DND-41 (cell line): ENCODE data around the gene SLC52A1.
"Not testable (repeated sequence)": the region's sequence is repeated elsewhere in the genome, so short reads cannot be mapped to it uniquely, and the experiment has no call there.

Source experiments
- ATAC-seq: fragments of 200-7000 bp; cut with Tn5 transposase; 3 replicates; pipeline ENCODE4 v1.9.1; 2021; ENCODE audit warnings: low read depth; ENCODE audit not compliant: insufficient read depth
- DNase-seq: peaks from one replicate; pipeline ENCODE4 v3.0.0-alpha.2; 2020
- H2AFZ ChIP-seq: 2 replicates; pipeline ENCODE4 v1.6.0; 2012; ENCODE audit warnings: low read depth, low read length
- H3K27ac ChIP-seq: 2 replicates; pipeline ENCODE4 v1.5.1; 2012; ENCODE audit warnings: low read length, inconsistent platforms
- H3K27me3 ChIP-seq: fragments of 200-600 bp; sonication (generic); 2 replicates; pipeline ENCODE4 v1.6.0; 2012; ENCODE audit warnings: low read length, mild to moderate bottlenecking, inconsistent platforms; ENCODE audit not compliant: insufficient read depth, poor library complexity
- H3K36me3 ChIP-seq: 2 replicates; pipeline ENCODE4 v1.5.1; 2012; ENCODE audit warnings: low read length, inconsistent platforms; ENCODE audit not compliant: insufficient read depth
- H3K4me1 ChIP-seq: 2 replicates; pipeline ENCODE4 v1.5.1; 2012; ENCODE audit warnings: mild to moderate bottlenecking, low read length; ENCODE audit not compliant: insufficient read depth
- H3K4me2 ChIP-seq: 2 replicates; pipeline ENCODE4 v1.6.0; 2012; ENCODE audit warnings: mild to moderate bottlenecking, moderate library complexity, low read length, inconsistent platforms; ENCODE audit not compliant: insufficient read depth
- H3K4me3 ChIP-seq, 2 experiments: fragments of 200-600 bp in 1 of 2; shearing (Covaris generic) in 1 of 2; 2 replicates each; pipeline ENCODE4 v1.5.1; 2012 to 2016; ENCODE audit warnings: inconsistent platforms in 2 of 2, low read length in 2 of 2, mild to moderate bottlenecking in 2 of 2, low read depth in 1 of 2, moderate library complexity in 1 of 2
- H3K79me2 ChIP-seq: 2 replicates; pipeline ENCODE4 v1.6.0; 2012; ENCODE audit warnings: low read length, inconsistent platforms; ENCODE audit not compliant: insufficient read depth
- H3K9ac ChIP-seq: 2 replicates; pipeline ENCODE4 v1.6.0; 2012; ENCODE audit warnings: low read depth, mild to moderate bottlenecking, inconsistent platforms, low read length, moderate library complexity
- H3K9me3 ChIP-seq: 2 replicates; pipeline ENCODE4 v1.5.1; 2012; ENCODE audit warnings: low read length, moderate library complexity, mild to moderate bottlenecking, inconsistent platforms; ENCODE audit not compliant: insufficient read depth, severe bottlenecking
- H4K20me1 ChIP-seq: 2 replicates; pipeline ENCODE4 v1.6.0; 2012; ENCODE audit warnings: low read length; ENCODE audit not compliant: insufficient read depth
- CTCF ChIP-seq: IDR thresholded peaks from 2 replicates; pipeline ENCODE4 v1.5.1; 2012; ENCODE audit warnings: borderline replicate concordance, low read length, moderate library complexity, mild to moderate bottlenecking; ENCODE audit not compliant: poor library complexity, severe bottlenecking; ENCODE audit errors: extremely low read depth
- EZH2 ChIP-seq: IDR thresholded peaks from 3 replicates; pipeline ENCODE4 v1.6.1; 2012; ENCODE audit warnings: borderline replicate concordance, low read depth, mild to moderate bottlenecking, moderate library complexity, low read length, inconsistent platforms; ENCODE audit not compliant: severe bottlenecking

The SLC52A1 gene

DNA sequence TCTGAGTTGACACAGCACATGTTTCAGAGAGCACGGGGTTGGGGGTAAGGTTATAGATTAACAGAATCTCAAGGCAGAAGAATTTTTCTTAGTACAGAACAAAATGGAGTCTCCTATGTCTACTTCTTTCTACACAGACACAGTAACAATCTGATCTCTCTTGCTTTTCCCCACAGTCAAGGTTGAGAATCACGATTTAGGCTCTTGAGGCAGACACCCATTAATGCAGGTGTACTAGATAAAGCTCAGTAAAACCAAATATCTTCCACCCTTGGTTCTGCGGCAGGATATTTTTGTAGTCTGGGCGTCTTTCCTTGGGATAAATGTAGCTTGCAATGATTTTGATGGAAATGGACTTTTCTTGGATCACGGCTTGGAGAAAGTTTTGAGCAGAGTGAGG is 40.2 kb upstream of the SLC52A1 start:
- not testable (repeated sequence) for H3K27ac ChIP-seq, DNase-seq, H3K9me3 ChIP-seq, H3K4me2 ChIP-seq, H3K36me3 ChIP-seq, H3K4me1 ChIP-seq, H2AFZ ChIP-seq, H3K9ac ChIP-seq, H3K27me3 ChIP-seq, H4K20me1 ChIP-seq, ATAC-seq, H3K79me2 ChIP-seq, H3K4me3 ChIP-seq

GRCh38 chr17:5069724-5070123 is 34.5 kb upstream of the SLC52A1 start:
- Histone ChIP-seq H3K27me3 (no peaks in the 10 kb centered on the region), H3K36me3 (no peaks in the 10 kb centered on the region), H3K4me3 (no peak overlapping the region), H2AFZ (no peak overlapping the region), H3K4me1 (no peaks in the 10 kb centered on the region), H3K9ac (no peak overlapping the region), H4K20me1 (no peaks in the 10 kb centered on the region), H3K27ac (no peak overlapping the region), H3K4me2 (no peak overlapping the region), H3K9me3 (no peaks in the 10 kb centered on the region), H3K79me2 (no peaks in the 10 kb centered on the region)
- no peak for TF ChIP-seq CTCF
- no peak for TF ChIP-seq EZH2
- no peak for ATAC-seq
- DNase-seq = no peak

- no peaks in the 10 kb centered on the region for H3K36me3 ChIP-seq
- H3K9ac ChIP-seq = no peak overlapping the region
- H3K4me3 ChIP-seq = no peak overlapping the region
- no peaks in the 10 kb centered on the region for H3K79me2 ChIP-seq
- no peaks in the 10 kb centered on the region for H3K27me3 ChIP-seq
- ATAC-seq (no peak), DNase-seq (no peak)
- H2AFZ ChIP-seq = no peak overlapping the region
- no peak overlapping the region for H3K4me2 ChIP-seq
- no peaks in the 10 kb centered on the region for H3K9me3 ChIP-seq
- H3K27ac ChIP-seq = no peak overlapping the region
- no peaks in the 10 kb centered on the region for H3K4me1 ChIP-seq
- H4K20me1 ChIP-seq = no peaks in the 10 kb centered on the region
- TF ChIP-seq CTCF = no peak
- TF ChIP-seq EZH2 = no peak
Measured at GRCh38 chr17:5068236-5068635, 33.0 kb upstream of the SLC52A1 start.

DNA sequence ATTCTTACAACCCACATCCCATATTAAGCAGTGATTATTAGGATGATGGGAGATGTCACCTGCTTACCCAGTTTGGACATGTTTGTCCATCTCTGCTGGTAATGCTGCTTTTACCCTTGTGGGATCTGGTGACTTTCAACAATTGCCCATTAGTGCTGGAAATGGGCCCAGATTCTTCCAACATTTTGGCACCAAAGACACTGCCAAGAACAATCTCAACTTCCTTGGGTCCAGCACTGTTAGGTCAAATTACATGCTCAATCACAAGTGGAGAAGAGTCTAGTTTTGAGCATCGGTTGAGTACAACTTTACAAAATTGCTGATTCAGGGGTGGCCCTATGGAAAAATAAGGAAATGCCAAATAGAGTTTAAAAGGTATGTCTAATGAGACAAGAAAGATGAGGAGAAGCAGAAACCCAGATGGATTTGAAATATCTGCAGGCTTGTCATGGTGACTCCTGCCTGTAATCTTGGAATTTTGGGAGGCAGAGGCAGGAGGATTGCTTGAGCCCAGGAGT is 30.1 kb upstream of the SLC52A1 start:
- DNase-seq = no peak

More for the DNA sequence above, 30.1 kb upstream of the SLC52A1 start:
- ATAC-seq = no peak
- H2AFZ ChIP-seq = no peak overlapping the region
- no peaks in the 10 kb centered on the region for H4K20me1 ChIP-seq
- H3K36me3 ChIP-seq = no peaks in the 10 kb centered on the region
- H3K79me2 ChIP-seq = no peaks in the 10 kb centered on the region
- no peak overlapping the region for H3K27ac ChIP-seq
- no peak overlapping the region for H3K9ac ChIP-seq
- H3K27me3 ChIP-seq = no peaks in the 10 kb centered on the region
- TF ChIP-seq EZH2 (no peak), CTCF (no peak)
- peaks cover 6% of the 10 kb centered on the region; the same call in 1 of the 2 replicates for H3K4me1 ChIP-seq
- H3K4me3 ChIP-seq = no peak overlapping the region
- H3K4me2 ChIP-seq = no peak overlapping the region
- no peaks in the 10 kb centered on the region for H3K9me3 ChIP-seq
